HFFc6 (cell line): ENCODE measurements around the gene SFTPD. TPM values are rescaled to one million over a fixed set of nuclear protein-coding genes. Genes with fewer than 3 reads are reported as not detected.

Source experiments
- DNase-seq: peaks from one replicate; pipeline ENCODE4 v3.0.0-alpha.2; 2018
- H3K27ac Mint-ChIP-seq: 2 replicates; pipeline ENCODE4 v1.8.0; 2020; ENCODE audit warnings: mild to moderate bottlenecking, mixed read lengths
- H3K27me3 Mint-ChIP-seq: 2 replicates; pipeline ENCODE4 v1.8.0; 2021; ENCODE audit warnings: mild to moderate bottlenecking, moderate library complexity, mixed read lengths; ENCODE audit not compliant: insufficient read depth
- H3K36me3 Mint-ChIP-seq: 2 replicates; pipeline ENCODE4 v1.8.0; 2021; ENCODE audit warnings: low read depth, mixed read lengths
- H3K4me1 Mint-ChIP-seq: 2 replicates; pipeline ENCODE4 v1.8.0; 2020; ENCODE audit warnings: low read depth, mixed read lengths
- H3K4me3 Mint-ChIP-seq: 2 replicates; pipeline ENCODE4 v1.8.0; 2020; ENCODE audit warnings: mild to moderate bottlenecking, moderate library complexity, mixed read lengths
- H3K9me3 Mint-ChIP-seq: 2 replicates; pipeline ENCODE4 v1.8.0; 2020; ENCODE audit warnings: mild to moderate bottlenecking, mixed read lengths
- CTCF ChIP-seq: fragments of 200-600 bp; sonication (generic); IDR thresholded peaks from 2 replicates; pipeline ENCODE4 v1.5.0; 2021; ENCODE audit warnings: antibody characterized with exemption, mild to moderate bottlenecking
- total RNA-seq, 6 experiments: library from RNA; stranded (reverse); fragmentation: NEBNext Ultra II Directional; extraction: Animal tissue kit (Norgen Biotek cat#: 25700); gene quantifications; 2 replicates in 1 of 6; 3 replicates in 5 of 6; pipeline ENCODE4 v1.2.3, GENCODE V29; 2021

The SFTPD gene
- total RNA-seq, 6 experiments from 2014 or later, result not detected

- Mint-ChIP-seq H3K36me3 (no peaks in the 10 kb centered on the region), H3K27ac (no peak overlapping the region), H3K9me3 (no peaks in the 10 kb centered on the region; the same call in 1 of the 2 replicates), H3K4me3 (peak overlapping the region; percentile 68; the same call in 1 of the 2 replicates), H3K4me1 (no peaks in the 10 kb centered on the region), H3K27me3 (peaks cover 22% of the 10 kb centered on the region)
- TF ChIP-seq CTCF, result no peak
- DNase-seq, result no peak
These were observed 31.8 kb upstream of the SFTPD start for GRCh38 chr10:79980711-79981110.

DNA sequence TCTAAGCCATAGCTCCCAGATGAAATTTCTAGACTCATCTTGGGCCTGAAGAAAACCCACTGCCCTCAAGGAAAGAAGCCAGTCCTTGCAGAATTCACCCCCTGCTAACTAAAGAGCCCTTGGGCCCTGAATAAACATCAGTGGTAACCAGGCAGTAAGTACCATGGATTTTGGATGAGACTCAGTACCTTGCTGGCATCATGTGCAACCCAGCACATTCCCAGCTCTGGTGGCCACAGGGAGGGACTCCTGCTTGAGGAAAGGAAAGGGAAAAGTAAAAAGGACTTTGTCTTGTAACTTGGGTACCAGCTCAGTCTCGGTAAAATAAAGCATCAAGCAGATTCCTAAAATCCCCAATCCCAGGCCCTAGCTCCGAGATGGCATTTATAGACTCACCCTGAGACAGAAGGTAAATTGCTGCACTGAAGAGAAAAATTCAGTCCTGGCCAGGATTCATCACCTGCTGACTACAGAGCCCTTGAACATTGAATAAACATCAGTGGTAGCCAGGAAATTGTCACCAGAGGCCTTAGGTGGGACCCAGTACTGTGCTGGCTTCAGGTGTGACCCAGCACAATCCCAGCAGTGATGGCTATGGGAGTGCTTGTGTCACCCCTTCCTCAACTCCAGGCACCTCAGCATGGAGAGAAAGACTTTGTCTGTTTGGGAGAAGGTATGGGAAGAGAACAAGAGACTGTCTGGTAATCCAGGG, 31.2 kb upstream of the SFTPD start:
- no peak for DNase-seq
- Mint-ChIP-seq H3K27ac (no peak overlapping the region), H3K4me3 (no peak overlapping the region), H3K27me3 (peaks cover 28% of the 10 kb centered on the region), H3K36me3 (no peaks in the 10 kb centered on the region), H3K4me1 (no peaks in the 10 kb centered on the region), H3K9me3 (no peaks in the 10 kb centered on the region; the same call in 1 of the 2 replicates)
- no peak for TF ChIP-seq CTCF

GRCh38 chr10:79979310-79979975, 30.5 kb upstream of the SFTPD start:
- TF ChIP-seq CTCF, result no peak
- Mint-ChIP-seq H3K4me3 (no peak overlapping the region), H3K27ac (no peak overlapping the region), H3K36me3 (no peaks in the 10 kb centered on the region), H3K4me1 (no peaks in the 10 kb centered on the region), H3K27me3 (peaks cover 28% of the 10 kb centered on the region), H3K9me3 (no peaks in the 10 kb centered on the region; the same call in 1 of the 2 replicates)
- DNase-seq, result no peak

GRCh38 chr10:79976999-79977398, 28.1 kb upstream of the SFTPD start:
- Mint-ChIP-seq H3K36me3 (no peaks in the 10 kb centered on the region), H3K4me1 (no peaks in the 10 kb centered on the region), H3K27me3 (peaks cover 27% of the 10 kb centered on the region), H3K9me3 (no peaks in the 10 kb centered on the region; the same call in 1 of the 2 replicates), H3K27ac (no peak overlapping the region), H3K4me3 (no peak overlapping the region)
- DNase-seq, result no peak
- no peak for TF ChIP-seq CTCF

- Mint-ChIP-seq H3K4me3 (no peak overlapping the region), H3K36me3 (no peaks in the 10 kb centered on the region), H3K9me3 (peaks cover 11% of the 10 kb centered on the region), H3K27ac (no peak overlapping the region), H3K27me3 (peaks cover 15% of the 10 kb centered on the region), H3K4me1 (no peaks in the 10 kb centered on the region)
- TF ChIP-seq CTCF, result no peak
- DNase-seq, result no peak
These were observed 21.2 kb upstream of the SFTPD start for GRCh38 chr10:79970062-79970461.
